Activated effector memory CD4-positive, alpha-beta T cell treated with Interleukin-2 at 50 U/mL for 16 hours (primary cell): ENCODE measurements around the gene PMEL.
"Not testable (repeated sequence)": the region's sequence is repeated elsewhere in the genome, so short reads cannot be mapped to it uniquely, and the experiment has no call there.

Experiments used
- DNase-seq: peaks from one replicate; pipeline ENCODE4 v3.0.0-alpha.2; 2020

PMEL gene

DNA sequence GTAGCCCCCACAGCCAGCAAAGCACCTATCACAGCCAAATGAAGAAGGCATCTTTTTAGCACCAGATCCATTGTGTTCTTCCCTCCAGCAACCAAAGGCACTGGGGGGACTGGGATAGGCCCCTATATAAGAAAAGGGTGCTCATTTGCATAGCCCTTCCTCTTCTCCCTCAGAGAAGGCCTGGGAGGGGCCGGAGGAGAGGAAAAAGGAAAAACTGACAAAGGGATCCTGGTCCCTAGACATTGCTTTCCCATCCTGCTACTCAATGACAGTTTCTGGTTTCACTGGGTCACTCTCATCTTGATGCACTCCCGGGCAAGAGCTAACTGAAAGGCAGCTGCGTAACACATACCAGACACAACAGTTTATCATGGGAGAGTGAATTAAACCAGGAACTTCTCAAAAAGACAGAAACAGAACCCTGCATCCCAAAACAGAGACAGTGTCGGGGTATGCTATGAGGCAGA is at the start of gene PMEL:
PMEL (minus strand) TSS at position 102 of the 467 bp plus-strand sequence; CDS start at position 71, 31 bp downstream.
- DNase-seq: no peak

DNA sequence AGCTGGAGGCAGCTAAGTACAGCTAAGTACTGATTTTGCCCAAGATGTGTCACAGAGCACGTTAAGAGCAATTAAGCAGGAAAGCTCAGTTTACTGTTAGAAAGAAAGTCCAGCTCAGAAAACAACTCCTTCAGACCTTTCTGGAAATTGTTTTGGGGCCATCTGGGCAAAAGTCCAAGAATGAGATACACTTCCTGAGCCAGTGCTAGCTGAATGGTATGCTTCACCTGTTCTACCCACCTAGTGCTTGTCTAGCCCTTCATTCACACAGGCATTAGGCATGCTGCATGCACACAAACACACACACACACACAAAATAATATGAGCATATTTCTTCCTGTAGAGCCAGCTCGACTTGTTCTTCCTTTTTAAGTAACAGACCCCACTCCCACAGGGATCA is 48.4 kb upstream of the PMEL start:
- no peak for DNase-seq

DNA sequence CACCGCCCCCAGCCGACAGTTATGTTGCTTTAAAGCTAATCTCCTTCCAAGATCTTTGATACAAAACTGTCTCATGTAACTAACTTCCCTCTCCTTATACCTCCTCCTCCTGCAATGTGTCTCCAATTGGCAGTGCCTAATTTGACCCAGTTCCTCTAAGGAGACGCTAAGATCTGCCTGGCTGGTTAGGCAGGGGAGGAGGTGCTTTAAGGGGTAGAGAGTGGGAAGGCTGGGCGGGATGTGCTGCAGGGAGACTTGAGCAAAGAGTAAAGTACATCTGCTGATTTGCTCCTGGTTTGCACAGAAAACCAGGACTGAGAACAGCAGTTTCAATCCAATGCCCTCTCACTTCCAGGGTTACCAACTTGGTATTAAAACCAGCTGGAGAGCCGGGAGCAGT is 47.6 kb upstream of the PMEL start:
- no peak for DNase-seq

DNA sequence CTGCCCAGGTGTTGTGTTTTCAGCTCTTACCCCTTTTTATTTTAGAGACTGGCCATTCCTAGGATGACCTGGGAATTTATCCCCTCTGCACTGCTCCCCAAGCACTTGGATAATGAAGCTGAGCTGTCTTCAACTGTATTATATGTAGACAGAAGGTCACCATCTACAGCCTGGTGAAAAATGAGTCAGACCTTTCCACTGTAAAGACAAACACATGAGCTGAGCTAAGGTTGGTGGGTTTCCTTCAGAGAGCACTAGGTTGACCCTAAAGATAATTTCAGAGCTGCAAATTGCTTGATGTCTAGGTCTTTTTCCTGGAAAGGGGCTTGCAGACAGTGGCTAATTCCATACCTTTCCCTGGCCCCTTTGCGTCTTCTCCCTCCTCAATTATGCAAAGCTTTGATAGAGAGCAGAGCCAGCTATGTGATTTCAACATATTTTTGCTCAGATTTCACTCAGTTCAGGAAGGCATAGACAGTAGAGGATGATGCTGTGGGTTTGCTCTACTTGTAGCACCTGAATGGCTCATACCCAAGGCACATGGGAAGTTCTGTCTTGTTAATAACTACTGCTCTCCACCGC is 45.8 kb upstream of the PMEL start:
- no peak for DNase-seq

DNA sequence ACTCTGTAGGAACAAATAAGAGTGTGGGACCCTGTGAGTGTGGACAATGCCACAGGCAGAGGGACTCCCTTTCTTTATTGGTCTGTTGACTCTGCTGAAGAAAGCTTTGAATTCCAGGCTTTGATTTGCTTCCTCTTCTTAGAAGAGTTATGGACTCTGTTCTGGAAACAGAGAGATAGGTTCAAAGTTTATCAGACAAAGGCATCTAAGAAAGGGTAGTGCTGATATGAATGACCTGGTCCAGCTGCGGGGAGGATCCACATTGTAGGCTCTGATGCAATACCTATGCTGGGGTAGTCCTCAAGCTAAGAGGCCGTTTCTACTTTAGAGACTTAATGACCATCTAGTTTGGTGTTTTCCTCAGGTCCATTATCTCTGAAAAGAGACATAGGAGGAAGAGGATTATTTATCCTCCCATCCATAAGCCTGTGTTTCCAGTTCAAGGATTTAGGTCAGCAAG is 44.3 kb upstream of the PMEL start:
- DNase-seq: no peak

GRCh38 chr12:56007564-56008559 is 42.0 kb upstream of the PMEL start:
- DNase-seq: peak; percentile 51

- no peak for DNase-seq
These were observed 38.4 kb upstream of the PMEL start for GRCh38 chr12:56004211-56004610.

DNA sequence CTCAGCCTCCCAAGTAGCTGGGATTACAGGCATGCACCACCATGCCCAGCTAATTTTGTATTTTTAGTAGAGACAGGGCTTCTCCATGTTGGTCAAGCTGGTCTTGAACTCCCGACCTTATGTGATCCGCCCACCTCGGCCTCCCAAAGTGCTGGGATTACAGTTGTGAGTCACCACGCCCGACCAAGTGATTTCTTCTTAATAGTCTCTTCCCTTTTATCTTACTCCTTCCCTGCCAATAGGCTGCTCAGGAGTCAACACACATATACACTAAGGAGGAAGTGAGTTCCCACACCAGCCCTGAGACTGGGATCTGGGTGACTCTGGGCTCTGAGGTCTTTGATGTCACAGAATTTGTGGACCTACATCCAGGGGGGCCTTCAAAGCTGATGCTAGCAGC is 37.5 kb upstream of the PMEL start:
- DNase-seq: not testable (repeated sequence)

DNA sequence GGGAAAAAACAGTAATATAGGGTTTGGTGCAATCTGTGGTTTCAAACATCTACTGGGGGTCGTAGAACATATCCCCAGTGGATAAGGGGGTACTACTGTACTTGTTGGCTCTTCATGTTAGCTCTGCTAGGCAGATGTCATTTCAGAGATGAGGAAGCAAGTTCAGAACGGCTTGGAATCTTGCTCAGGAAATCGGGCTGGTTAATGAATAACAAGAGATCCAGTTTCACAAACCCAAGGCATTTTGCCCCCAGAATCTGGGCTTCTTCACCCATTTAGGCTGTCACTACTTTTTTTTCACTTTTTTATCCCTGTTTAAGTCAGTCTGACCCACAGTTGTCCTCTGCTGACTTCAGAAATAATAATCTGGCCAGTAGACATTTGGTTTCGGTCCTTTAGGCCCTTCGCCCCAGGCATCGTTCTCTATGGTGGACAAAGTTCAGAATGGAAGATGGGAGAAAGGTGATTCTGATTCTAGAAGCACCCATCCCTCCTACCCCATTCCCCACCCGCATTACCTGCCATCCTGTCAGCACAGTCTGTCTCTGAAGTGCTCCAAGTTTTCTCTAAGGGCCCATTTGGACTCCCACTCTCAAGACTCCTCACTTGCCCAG is 35.8 kb upstream of the PMEL start:
- no peak for DNase-seq

GRCh38 chr12:55999999-56000540 is 34.2 kb upstream of the PMEL start:
- DNase-seq: not testable (repeated sequence)

GRCh38 chr12:55999522-55999921 is 33.7 kb upstream of the PMEL start:
- DNase-seq: not testable (repeated sequence)

DNA sequence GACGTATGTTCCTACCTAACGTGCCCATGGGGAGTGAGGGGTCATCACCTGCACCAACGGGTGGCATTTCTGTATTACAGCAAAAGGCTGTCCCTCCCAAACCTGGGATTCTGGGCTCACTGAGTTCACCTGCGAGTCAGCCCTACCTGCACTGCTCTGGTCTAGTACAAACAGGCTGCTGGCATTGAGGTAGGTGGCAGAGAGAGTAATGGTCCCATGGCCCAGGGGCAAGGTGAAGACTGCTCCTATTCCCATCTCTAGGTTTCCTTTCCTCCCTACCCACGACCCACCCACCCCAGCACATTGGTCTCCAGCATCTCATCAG is 31.7 kb upstream of the PMEL start:
- DNase-seq: no peak

DNA sequence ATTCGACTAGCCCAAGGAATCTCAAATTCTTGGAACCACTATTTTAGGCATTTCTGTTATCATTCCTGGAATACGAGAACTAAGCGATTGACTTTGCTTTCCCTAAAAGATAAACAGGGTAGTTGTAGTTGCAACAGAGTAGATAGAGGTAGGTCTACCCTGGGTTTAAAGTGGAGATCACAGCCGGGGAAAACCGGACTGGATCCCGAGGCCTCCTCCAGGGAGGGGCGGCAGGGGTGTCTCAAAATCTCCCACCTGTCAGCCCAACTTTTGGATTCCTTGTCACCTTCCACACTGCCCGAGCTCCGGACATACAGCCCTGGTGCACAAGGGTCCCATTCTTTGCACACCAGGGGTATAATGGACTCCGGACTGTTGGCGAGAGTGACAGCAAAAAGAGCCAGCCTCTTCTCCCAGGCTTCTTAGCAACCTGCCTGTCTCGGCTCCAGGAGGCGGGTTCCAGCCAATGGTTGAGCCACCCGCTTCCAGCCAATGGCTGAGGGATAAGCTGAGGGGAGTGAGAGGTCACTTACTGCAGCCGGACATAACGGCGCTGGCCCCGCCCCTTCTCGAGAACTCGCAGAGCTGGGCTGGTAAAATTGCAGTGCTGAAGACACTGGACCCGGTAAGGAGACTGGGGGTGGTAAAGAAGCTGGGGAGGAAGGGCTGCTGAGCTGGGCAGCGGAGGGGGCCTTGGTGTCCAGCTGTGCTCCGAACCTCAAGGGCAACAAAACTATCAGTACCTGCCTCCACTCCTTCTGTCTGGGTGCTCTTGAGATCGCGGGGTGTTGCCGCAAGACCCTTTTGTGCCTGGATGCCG is 31.1 kb upstream of the PMEL start, which contains the start of gene SUOX:
SUOX (plus strand) TSS at position 562 of the 820 bp plus-strand sequence. CDS start 4,946 bp downstream, outside the sequence.
- no peak for DNase-seq

DNA sequence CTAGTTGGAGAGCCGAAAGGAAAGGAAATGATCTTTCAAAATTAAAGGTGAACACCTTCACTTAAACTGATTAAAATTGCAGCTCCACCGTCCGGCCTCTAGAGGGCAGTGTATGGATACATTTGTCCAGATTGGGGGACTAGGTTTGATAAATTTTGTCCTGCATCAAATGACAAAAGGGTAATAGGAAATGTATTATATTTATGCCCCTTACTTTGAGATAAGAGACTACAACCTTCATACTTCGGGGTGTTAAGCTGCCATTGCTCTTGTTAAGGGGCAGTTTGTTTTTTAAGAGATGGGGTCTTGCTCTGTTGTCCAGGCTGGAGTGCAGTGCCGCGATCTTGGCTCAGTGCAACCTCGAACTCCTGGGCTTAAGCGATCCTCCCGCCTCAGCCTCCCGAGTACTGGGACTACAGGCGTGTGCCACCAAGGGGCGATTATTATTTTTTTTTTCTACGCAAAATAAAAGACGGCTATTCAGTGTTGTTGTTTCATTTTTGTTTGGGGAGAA is 30.4 kb upstream of the PMEL start:
- DNase-seq: peak; percentile 37

DNA sequence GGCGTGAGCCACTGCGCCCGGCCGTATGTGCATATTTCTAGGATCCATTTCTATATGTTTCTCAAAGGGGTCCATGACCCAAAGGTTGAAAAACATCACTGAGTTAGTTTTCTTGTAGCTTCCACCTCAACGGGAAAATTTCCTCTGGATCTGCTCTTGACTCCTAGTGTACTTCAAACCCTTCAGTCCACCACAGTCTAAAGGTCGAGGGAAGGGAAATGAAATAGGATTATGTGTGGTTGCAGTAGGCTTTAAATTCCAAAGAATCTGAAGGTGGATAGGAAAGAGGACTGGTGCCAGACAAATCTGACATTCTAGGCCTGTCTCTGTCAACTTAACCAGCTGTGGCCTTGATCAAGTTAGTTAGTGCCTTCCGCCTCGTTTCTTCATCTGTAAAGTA is 29.5 kb upstream of the PMEL start:
- DNase-seq: no peak

- no peak for DNase-seq
These were observed 27.5 kb upstream of the PMEL start for GRCh38 chr12:55993230-55993853.

- no peak for DNase-seq
These were observed 25.3 kb upstream of the PMEL start for GRCh38 chr12:55991110-55991509.

- not testable (repeated sequence) for DNase-seq
These were observed 20.1 kb upstream of the PMEL start for GRCh38 chr12:55985976-55986375.

DNA sequence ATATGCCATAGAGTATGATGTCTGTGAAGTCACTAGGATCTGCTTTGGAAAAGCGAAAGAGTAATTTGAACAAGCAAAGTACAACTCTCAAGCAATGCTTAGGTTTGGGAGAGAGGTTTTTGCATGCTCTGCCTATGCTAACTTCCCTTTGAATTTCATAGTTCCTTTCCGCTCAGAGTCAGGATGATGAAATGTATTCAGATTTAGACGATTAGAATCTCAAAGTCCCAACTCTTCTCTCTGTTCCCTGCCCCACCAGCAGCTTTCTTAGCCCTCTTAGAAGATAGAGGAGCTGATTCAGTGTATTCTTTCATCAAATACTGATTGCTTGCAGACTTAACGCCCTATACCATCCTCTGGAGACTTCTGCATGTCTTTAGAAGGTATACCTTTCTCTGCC is 19.5 kb upstream of the PMEL start:
- DNase-seq: no peak

DNA sequence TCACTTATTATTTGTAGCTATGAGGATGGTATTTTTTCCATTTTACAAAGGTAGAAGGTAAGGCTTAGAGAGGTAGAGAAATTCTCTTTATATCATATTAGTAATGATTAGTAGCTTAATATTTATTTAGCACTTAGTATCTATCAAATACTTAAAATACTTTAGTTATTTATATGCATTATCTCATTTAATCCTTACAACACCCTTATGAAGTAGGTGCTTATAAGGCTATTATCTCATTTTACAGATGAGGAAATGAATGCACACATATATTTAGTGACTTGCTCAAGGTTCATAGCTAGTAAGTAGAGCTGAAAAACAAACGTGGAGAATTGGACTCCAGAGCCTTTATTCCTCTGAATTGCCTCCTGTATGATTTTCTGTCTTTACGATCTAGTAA is 19.0 kb upstream of the PMEL start:
- DNase-seq: no peak

DNA sequence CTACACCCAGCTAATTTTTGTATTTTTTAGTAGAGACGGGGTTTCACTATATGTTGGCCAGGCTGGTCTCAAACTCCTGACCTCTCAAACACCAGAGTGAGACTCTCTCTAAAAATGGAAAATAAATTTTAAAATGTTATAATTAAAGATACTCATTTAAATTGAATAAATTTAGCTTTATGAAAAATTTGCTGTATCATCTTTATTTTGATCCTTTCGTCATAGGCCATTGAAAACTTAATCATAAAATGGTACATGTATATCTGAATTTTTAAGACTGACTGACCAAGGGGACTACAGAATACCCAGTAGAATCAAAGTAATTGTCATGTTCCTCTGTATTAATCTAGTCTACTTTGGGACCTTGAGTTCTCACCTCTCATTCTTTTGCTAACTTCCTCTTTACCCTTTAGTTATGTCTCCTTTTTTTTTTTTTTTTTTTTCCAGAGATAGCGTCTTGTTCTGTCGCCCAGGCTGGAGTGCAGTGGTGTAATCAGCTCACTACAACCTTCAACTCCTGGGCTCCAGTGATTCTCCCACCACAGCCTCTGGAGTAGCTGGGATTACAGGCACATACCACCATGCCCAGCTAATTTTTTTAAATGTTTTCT is 17.5 kb upstream of the PMEL start:
- DNase-seq: no peak
